Nephron (organoid): ENCODE data around the gene WRNIP1.

Source experiments
- H3K27ac Mint-ChIP-seq, 3 experiments: 2 replicates each; pipeline ENCODE4 v1.8.0; 2020; ENCODE audit warnings: mixed read lengths in 3 of 3, mild to moderate bottlenecking in 2 of 3, moderate library complexity in 1 of 3
- H3K27me3 Mint-ChIP-seq: 2 replicates; pipeline ENCODE4 v1.8.0; 2021; ENCODE audit warnings: low read depth, mild to moderate bottlenecking, moderate library complexity, mixed read lengths
- H3K36me3 Mint-ChIP-seq: 2 replicates; pipeline ENCODE4 v1.8.0; 2020; ENCODE audit warnings: low read depth, mixed read lengths
- H3K4me1 Mint-ChIP-seq: 2 replicates; pipeline ENCODE4 v1.8.0; 2020; ENCODE audit warnings: mixed read lengths
- H3K4me3 Mint-ChIP-seq, 3 experiments: 2 replicates each; pipeline ENCODE4 v1.8.0; 2020; ENCODE audit warnings: mild to moderate bottlenecking in 3 of 3, mixed read lengths in 3 of 3, moderate library complexity in 2 of 3
- H3K9me3 Mint-ChIP-seq: 2 replicates; pipeline ENCODE4 v1.8.0; 2020; ENCODE audit warnings: mixed read lengths
- TF ChIP-seq, protein P1 (sequence below), 3 experiments: fragments of 200-600 bp; sonication (generic); IDR thresholded peaks; one replicate each; pipeline ENCODE4 v1.5.0; 2021; ENCODE audit warnings: antibody characterized with exemption in 3 of 3; ENCODE audit not compliant: unreplicated experiment in 3 of 3

The WRNIP1 gene

DNA sequence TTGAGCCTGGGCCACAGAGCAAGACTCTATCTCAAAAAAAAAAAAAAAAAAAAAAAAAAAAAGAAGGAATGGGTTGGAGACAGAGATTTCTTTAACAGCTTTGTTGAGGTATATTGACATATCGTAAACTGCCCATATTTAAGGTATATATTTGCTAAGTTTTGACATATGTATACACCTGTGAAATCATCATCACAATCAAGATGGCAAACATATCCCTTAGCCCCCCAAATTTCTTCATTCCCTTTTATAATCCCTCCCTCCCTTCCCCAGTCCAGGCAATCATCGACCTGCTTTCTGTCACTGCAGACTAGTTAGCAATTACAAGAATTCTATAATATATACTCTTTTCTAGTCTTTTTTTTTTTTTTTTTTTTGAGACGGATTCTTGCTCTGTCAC lies 47.5 kb downstream of the WRNIP1 start:
- H3K27me3 Mint-ChIP-seq, result no peaks in the 10 kb centered on the region
- H3K36me3 Mint-ChIP-seq, result peaks cover 18% of the 10 kb centered on the region
- H3K27ac Mint-ChIP-seq, result no peak overlapping the region
- TF ChIP-seq, protein P1, sequence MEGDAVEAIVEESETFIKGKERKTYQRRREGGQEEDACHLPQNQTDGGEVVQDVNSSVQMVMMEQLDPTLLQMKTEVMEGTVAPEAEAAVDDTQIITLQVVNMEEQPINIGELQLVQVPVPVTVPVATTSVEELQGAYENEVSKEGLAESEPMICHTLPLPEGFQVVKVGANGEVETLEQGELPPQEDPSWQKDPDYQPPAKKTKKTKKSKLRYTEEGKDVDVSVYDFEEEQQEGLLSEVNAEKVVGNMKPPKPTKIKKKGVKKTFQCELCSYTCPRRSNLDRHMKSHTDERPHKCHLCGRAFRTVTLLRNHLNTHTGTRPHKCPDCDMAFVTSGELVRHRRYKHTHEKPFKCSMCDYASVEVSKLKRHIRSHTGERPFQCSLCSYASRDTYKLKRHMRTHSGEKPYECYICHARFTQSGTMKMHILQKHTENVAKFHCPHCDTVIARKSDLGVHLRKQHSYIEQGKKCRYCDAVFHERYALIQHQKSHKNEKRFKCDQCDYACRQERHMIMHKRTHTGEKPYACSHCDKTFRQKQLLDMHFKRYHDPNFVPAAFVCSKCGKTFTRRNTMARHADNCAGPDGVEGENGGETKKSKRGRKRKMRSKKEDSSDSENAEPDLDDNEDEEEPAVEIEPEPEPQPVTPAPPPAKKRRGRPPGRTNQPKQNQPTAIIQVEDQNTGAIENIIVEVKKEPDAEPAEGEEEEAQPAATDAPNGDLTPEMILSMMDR (IDR thresholded peaks at IDR 0.05; ENCODE audit: unreplicated experiment in 3 of 3), result no peak
- no peak overlapping the region for H3K4me3 Mint-ChIP-seq
- peaks cover 6% of the 10 kb centered on the region for H3K4me1 Mint-ChIP-seq
- peaks cover 17% of the 10 kb centered on the region for H3K9me3 Mint-ChIP-seq

DNA sequence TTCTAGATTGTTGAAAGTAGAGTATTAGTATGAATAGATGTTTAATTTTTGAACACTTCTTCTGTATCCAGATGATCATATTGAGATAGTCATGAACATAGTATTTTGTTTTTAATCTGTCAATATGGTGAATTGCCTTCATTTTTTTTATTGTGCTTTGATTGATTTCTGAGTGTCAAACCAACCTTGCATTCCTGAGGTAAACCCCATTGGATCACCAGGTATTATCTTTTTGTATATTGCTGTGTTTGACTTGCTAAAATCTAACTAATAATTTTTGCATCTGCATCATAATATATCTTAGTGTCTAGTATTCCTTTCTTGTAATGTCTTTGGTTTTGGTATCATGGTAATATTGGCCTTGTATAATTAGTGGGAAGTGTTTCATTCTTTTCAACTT lies 51.0 kb downstream of the WRNIP1 start:
- Mint-ChIP-seq H3K4me1 (peaks cover 18% of the 10 kb centered on the region), H3K9me3 (peaks cover 17% of the 10 kb centered on the region), H3K36me3 (peaks cover 18% of the 10 kb centered on the region), H3K27ac (no peak overlapping the region), H3K27me3 (no peaks in the 10 kb centered on the region), H3K4me3 (no peak overlapping the region)
- TF ChIP-seq, protein P1 (IDR thresholded peaks at IDR 0.05; ENCODE audit: unreplicated experiment in 3 of 3), result no peak

DNA sequence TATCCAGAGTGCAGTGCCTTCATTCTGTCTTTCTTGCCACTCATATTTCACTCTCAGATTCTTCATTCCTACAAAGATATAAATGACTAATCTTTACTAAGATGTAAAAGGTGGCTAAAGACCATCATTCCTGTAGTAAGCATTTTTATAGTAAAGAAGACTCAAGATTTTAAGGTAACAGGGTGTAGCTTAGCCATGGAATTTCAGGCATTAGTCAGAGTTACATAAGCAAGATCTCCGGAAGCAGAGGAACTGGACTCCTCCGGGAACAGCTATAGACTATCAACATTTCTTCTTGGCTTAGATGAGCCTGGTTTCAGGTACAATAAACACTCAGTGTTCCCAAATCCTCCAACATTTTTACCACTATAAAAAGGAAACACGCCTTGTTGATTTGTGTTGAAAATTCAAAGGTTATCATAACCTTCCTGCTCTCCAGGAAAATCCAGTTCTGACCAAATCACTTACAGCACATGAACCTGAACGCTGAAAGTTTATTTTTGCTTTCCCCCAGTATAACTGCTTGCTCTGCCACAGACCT lies 52.8 kb downstream of the WRNIP1 start:
- H3K27me3 Mint-ChIP-seq, result no peaks in the 10 kb centered on the region
- peak overlapping the region; percentile 3 to 58 (median 20) for H3K27ac Mint-ChIP-seq
- H3K36me3 Mint-ChIP-seq, result peaks cover 11% of the 10 kb centered on the region
- H3K4me3 Mint-ChIP-seq, result no peak overlapping the region
- H3K9me3 Mint-ChIP-seq, result peaks cover 17% of the 10 kb centered on the region
- peaks cover 19% of the 10 kb centered on the region for H3K4me1 Mint-ChIP-seq
- TF ChIP-seq, protein P1 (IDR thresholded peaks at IDR 0.05; ENCODE audit: unreplicated experiment in 3 of 3), result no peak

DNA sequence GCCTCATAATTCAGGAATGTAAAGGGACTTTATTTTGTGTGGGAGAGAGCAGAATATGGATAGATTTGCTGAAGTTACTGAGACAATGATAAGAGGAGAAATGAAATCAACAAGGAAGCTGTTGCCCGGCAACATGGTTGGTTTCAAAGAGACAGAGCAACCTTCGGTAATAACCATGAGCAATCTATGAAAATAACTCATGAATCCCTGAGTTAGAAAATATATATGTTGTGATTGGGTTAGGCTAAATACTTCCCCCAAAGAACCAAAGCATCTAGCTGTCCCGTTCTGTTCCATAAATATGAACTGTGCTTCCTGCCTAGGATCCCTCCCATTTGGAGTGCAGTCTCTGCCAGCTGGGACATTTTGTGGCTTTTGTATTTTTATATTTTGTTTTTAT lies 53.4 kb downstream of the WRNIP1 start:
- H3K36me3 Mint-ChIP-seq, result peaks cover 11% of the 10 kb centered on the region
- H3K4me1 Mint-ChIP-seq, result peaks cover 24% of the 10 kb centered on the region
- TF ChIP-seq, protein P1 (IDR thresholded peaks at IDR 0.05; ENCODE audit: unreplicated experiment in 3 of 3), result no peak
- peaks cover 17% of the 10 kb centered on the region for H3K9me3 Mint-ChIP-seq
- H3K4me3 Mint-ChIP-seq, result no peak overlapping the region
- H3K27me3 Mint-ChIP-seq, result no peaks in the 10 kb centered on the region
- peak overlapping the region; percentile 3 to 58 (median 20) for H3K27ac Mint-ChIP-seq

DNA sequence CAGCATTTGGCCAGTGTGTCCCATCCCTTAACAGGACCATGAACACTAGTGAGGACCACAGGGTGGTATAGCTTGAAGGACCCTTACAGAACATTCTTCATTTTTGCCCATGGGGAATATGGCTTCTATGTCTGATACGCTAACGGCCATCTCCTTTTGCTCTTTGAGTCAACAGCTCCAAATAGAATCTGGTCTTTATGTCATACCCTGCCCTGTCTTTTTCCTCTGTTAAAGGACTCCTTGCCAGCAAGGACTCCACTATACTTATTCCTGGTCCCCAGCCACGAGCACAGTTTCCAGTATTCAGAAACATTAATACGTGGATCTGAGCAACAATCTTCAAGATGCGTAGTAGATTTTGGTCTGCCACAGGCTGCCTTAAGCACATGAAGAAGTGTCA lies 53.9 kb downstream of the WRNIP1 start:
- TF ChIP-seq, protein P1 (IDR thresholded peaks at IDR 0.05; ENCODE audit: unreplicated experiment in 3 of 3), result no peak
- Mint-ChIP-seq H3K27me3 (no peaks in the 10 kb centered on the region), H3K27ac (peak overlapping the region in 2 of 3 experiments; percentile 20 to 30), H3K4me1 (peaks cover 24% of the 10 kb centered on the region), H3K4me3 (no peak overlapping the region), H3K9me3 (peaks cover 15% of the 10 kb centered on the region), H3K36me3 (peaks cover 13% of the 10 kb centered on the region)

DNA sequence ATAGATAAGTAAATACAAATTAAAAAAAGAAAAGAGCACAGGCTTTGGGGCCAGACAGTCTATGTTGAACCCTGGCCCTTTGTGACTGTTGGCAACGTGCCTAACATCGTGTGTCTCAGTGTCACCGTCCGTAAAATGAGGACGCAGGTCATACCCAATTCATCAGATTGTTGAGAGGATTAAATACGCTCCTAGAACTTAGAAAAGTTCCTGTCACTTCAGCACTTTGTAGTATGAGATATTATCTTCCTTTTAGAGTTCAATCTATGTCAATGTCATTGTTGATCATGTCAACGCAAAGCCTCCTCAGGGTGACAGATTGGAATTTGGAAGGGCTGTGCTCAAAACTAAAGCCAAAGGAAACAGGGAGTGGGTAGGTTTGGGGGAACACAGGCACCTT lies 54.8 kb downstream of the WRNIP1 start:
- H3K4me3 Mint-ChIP-seq, result no peak overlapping the region
- no peaks in the 10 kb centered on the region for H3K27me3 Mint-ChIP-seq
- peaks cover 17% of the 10 kb centered on the region for H3K36me3 Mint-ChIP-seq
- TF ChIP-seq, protein P1 (IDR thresholded peaks at IDR 0.05; ENCODE audit: unreplicated experiment in 3 of 3), result no peak
- H3K4me1 Mint-ChIP-seq, result peaks cover 24% of the 10 kb centered on the region
- no peak overlapping the region for H3K27ac Mint-ChIP-seq
- peaks cover 15% of the 10 kb centered on the region for H3K9me3 Mint-ChIP-seq
